K562 (cell line): ENCODE results near the gene FADD. TPM values are rescaled to one million over a fixed set of nuclear protein-coding genes. Genes with fewer than 3 reads are reported as not detected.

Experiments
- BRD4 ChIP-seq: fragments of 200-600 bp; sonication (generic); IDR thresholded peaks from 2 replicates; pipeline ENCODE4 v1.6.1; 2017; ENCODE audit warnings: inconsistent platforms
- CREB1 ChIP-seq, 2 experiments: sonication (generic) in 1 of 2; formaldehyde crosslinking in 1 of 2; IDR thresholded peaks; 2 replicates each; pipeline versions ENCODE4 v1.6.1 to v1.8.0; 2012 to 2022; ENCODE audit warnings: inconsistent platforms in 1 of 2, mild to moderate bottlenecking in 1 of 2, missing genetic modification reagents in 1 of 2, moderate library complexity in 1 of 2
- CREM ChIP-seq: IDR thresholded peaks from 2 replicates; pipeline ENCODE4 v1.6.1; 2014; ENCODE audit warnings: antibody characterized with exemption, low read depth
- DIDO1 ChIP-seq: fragments of 450-650 bp; IDR thresholded peaks from 2 replicates; pipeline ENCODE4 v1.6.1; 2016; ENCODE audit warnings: low read depth, missing biosample characterization, missing genetic modification characterization
- E2F8 ChIP-seq: fragments of 450-650 bp; IDR thresholded peaks from 2 replicates; pipeline ENCODE4 v1.7.1; 2018; ENCODE audit warnings: mild to moderate bottlenecking, low read depth; ENCODE audit not compliant: partially characterized antibody
- FOSL1 ChIP-seq: fragments of 200-800 bp; sonication (Bioruptor generic); conservative IDR thresholded peaks from 2 replicates; pipeline ENCODE4 v1.6.1; 2016; ENCODE audit warnings: missing genetic modification characterization, missing compliant biosample characterization
- GTF2E2 ChIP-seq: fragments of 200-800 bp; sonication (Bioruptor generic); IDR thresholded peaks from 2 replicates; pipeline ENCODE4 v1.6.1; 2016; ENCODE audit warnings: missing genetic modification characterization, missing compliant biosample characterization
- HDAC8 ChIP-seq: fragments of 450-650 bp; IDR thresholded peaks from 2 replicates; pipeline ENCODE4 v1.6.1; 2016; ENCODE audit warnings: mild to moderate bottlenecking, missing genetic modification characterization, moderate library complexity, missing compliant biosample characterization
- HDGF ChIP-seq: fragments of 450-650 bp; IDR thresholded peaks from 2 replicates; pipeline ENCODE4 v1.6.1; 2016
- HMG20A ChIP-seq: fragments of 450-650 bp; formaldehyde crosslinking; conservative IDR thresholded peaks from 2 replicates; pipeline ENCODE4 v1.4.0; 2020; ENCODE audit warnings: mild to moderate bottlenecking, mixed read lengths
- IRF2 ChIP-seq: sonication (generic); formaldehyde crosslinking; IDR thresholded peaks from 2 replicates; pipeline ENCODE4 v1.8.1; 2022; ENCODE audit warnings: mild to moderate bottlenecking, missing genetic modification reagents
- JUN ChIP-seq, 2 experiments: sonication (generic) in 1 of 2; formaldehyde crosslinking in 1 of 2; IDR thresholded peaks; 2 replicates each; pipeline versions ENCODE4 v1.6.1 to v1.8.0; 2012 to 2022; ENCODE audit warnings: borderline replicate concordance in 2 of 2, mild to moderate bottlenecking in 2 of 2, improper control_type of control experiment in 1 of 2, low read depth in 1 of 2, low read length in 1 of 2, missing genetic modification reagents in 1 of 2
- MBD2 ChIP-seq: sonication (generic); IDR thresholded peaks from 2 replicates; pipeline ENCODE4 v1.6.1; 2016; ENCODE audit warnings: low read depth, borderline replicate concordance
- MED1 ChIP-seq: sonication (generic); formaldehyde crosslinking; IDR thresholded peaks from 2 replicates; pipeline ENCODE4 v1.8.1; 2023; ENCODE audit warnings: missing genetic modification reagents, borderline replicate concordance
- NCOA2 ChIP-seq, 2 experiments: fragments of 450-650 bp; IDR thresholded peaks; 2 replicates each; pipeline ENCODE4 v1.6.1; 2018; ENCODE audit warnings: mild to moderate bottlenecking in 2 of 2, moderate library complexity in 1 of 2; ENCODE audit not compliant: partially characterized antibody in 2 of 2
- PHTF2 ChIP-seq: fragments of 250-450 bp; sonication (Bioruptor Pico); IDR thresholded peaks from 2 replicates; pipeline ENCODE4 v1.5.0; 2021; ENCODE audit warnings: mild to moderate bottlenecking
- PML ChIP-seq: IDR thresholded peaks from 2 replicates; pipeline ENCODE4 v1.6.1; 2012; ENCODE audit warnings: low read length, inconsistent platforms
- SMAD1 ChIP-seq: fragments of 150-350 bp; IDR thresholded peaks from 2 replicates; pipeline ENCODE4 v1.6.1; 2014; ENCODE audit warnings: low read length, low read depth; ENCODE audit not compliant: partially characterized antibody
- TBL1XR1 ChIP-seq, 2 experiments: IDR thresholded peaks; 2 replicates each; pipeline ENCODE4 v1.6.1; 2012; ENCODE audit warnings: improper control_type of control experiment in 2 of 2, low read length in 2 of 2, mild to moderate bottlenecking in 1 of 2
- TCF15 ChIP-seq: fragments of 250-450 bp; sonication (Bioruptor Pico); IDR thresholded peaks from 2 replicates; pipeline ENCODE4 v1.8.0; 2022; ENCODE audit warnings: moderate library complexity, mild to moderate bottlenecking, inconsistent platforms
- YBX1 ChIP-seq: fragments of 450-650 bp; IDR thresholded peaks from 2 replicates; pipeline ENCODE4 v1.7.1; 2016; ENCODE audit warnings: mild to moderate bottlenecking
- ZNF143 ChIP-seq: sonication (generic); formaldehyde crosslinking; IDR thresholded peaks from 2 replicates; pipeline ENCODE4 v1.9.0; 2022; ENCODE audit warnings: mild to moderate bottlenecking, missing genetic modification reagents
- ZNF174 ChIP-seq: fragments of 250-450 bp; sonication (Bioruptor Pico); IDR thresholded peaks from 2 replicates; pipeline ENCODE4 v1.4.0; 2020; ENCODE audit warnings: mild to moderate bottlenecking
- ZNF23 ChIP-seq: fragments of 250-450 bp; sonication (Bioruptor Pico); IDR thresholded peaks from 2 replicates; pipeline ENCODE4 v1.4.0; 2020; ENCODE audit warnings: mild to moderate bottlenecking
- ZNF277 ChIP-seq: fragments of 250-450 bp; sonication (Bioruptor Pico); IDR thresholded peaks from 2 replicates; pipeline ENCODE4 v1.8.0; 2022; ENCODE audit warnings: inconsistent platforms, mild to moderate bottlenecking, moderate library complexity, borderline replicate concordance
- polyA plus RNA-seq, 8 experiments: library from polyadenylated mRNA; depleted of rRNA in 4 of 8; stranded (reverse) in 5 of 8; unstranded in 3 of 8; fragments of >200 nt; fragmentation: Nextera tagmentation in 2 of 8; fragmentation: Illumina TruSeq in 1 of 8; extraction: Ambion mirVana in 2 of 8; extraction: Trizol in 1 of 8; gene quantifications; 2 replicates each; pipeline versions ENCODE4 v1.2.1 to v1.2.3, GENCODE V29; 2011 to 2014; ENCODE audit warnings: inconsistent platforms in 1 of 8, missing spikeins in 1 of 8
- total RNA-seq, 7 experiments: library from RNA; depleted of rRNA in 6 of 7; stranded (reverse); fragments of >200 nt in 6 of 7; fragmentation: Illumina TruSeq in 2 of 7; extraction: Trizol in 2 of 7; gene quantifications; 2 replicates each; pipeline versions ENCODE4 v1.2.1 to v1.2.3, GENCODE V29; 2011 to 2021; ENCODE audit warnings: low replicate concordance in 1 of 7

Gene FADD
- total and polyA plus RNA-seq, 9 of the 15 experiments (the other 6 are each of a cell fraction or from before 2014, with no cell fraction given), result 0.29 to 26.9 (median 20.4) TPM

- TF ChIP-seq NCOA2 (IDR thresholded peaks at IDR 0.05; ENCODE audit: partially characterized antibody in 2 of 2) (no peak), IRF2 (CRISPR knock-in tag) (no peak), MED1 (CRISPR knock-in tag) (no peak), ZNF277 (CRISPR knock-in tag) (no peak), HDAC8 (tag) (no peak), SMAD1 (no peak), MBD2 (no peak; the same call in 1 of the 2 replicates), CREM (peak; percentile 78), GTF2E2 (tag) (peak; percentile 62), DIDO1 (tag) (no peak), ZNF23 (CRISPR knock-in tag) (no peak), ZNF143 (CRISPR knock-in tag) (no peak), BRD4 (peak; percentile 80; the same call in 1 of the 2 replicates), HMG20A (CRISPR knock-in tag) (no peak), ZNF174 (CRISPR knock-in tag) (no peak), CREB1 (IDR thresholded peaks at IDR 0.05) (peak; percentile 25; the same call in 1 of the 2 replicates), CREB1 (CRISPR knock-in tag; IDR thresholded peaks at IDR 0.05) (no peak; the same call in none of the 2 replicates), PML (peak; percentile 50; the same call in 1 of the 2 replicates), TBL1XR1 (IDR thresholded peaks at IDR 0.05; ENCODE audit: low read length in 2 of 2) (0 out of 4 replicates have a peak, but pooled peaks of 1 of the 2 experiments have one; percentile 51), JUN (IDR thresholded peaks at IDR 0.05; ENCODE audit: borderline replicate concordance, low read depth, low read length) (no peak), JUN (CRISPR knock-in tag; IDR thresholded peaks at IDR 0.05; ENCODE audit: borderline replicate concordance) (no peak), PHTF2 (CRISPR knock-in tag) (no peak), E2F8 (peak; percentile 73), FOSL1 (tag) (no peak), TCF15 (CRISPR knock-in tag) (no peak), HDGF (no peak), YBX1 (no peak)
These were observed at the start of gene FADD (continued) for GRCh38 chr11:70202920-70203750.
